ENCODE results near the gene TMEM89. TPM values are rescaled to one million over a fixed set of nuclear protein-coding genes. Genes with fewer than 3 reads are reported as not detected.
A peak's percentile ranks its signal among the peaks of the same experiment; 100 is the strongest.

TMEM89 gene
- total and polyA plus RNA-seq, 2 of the 13 experiments (the other 11 are each of a cell fraction or from before 2014, with no cell fraction given), result 0.31 to 0.59 TPM

DNA sequence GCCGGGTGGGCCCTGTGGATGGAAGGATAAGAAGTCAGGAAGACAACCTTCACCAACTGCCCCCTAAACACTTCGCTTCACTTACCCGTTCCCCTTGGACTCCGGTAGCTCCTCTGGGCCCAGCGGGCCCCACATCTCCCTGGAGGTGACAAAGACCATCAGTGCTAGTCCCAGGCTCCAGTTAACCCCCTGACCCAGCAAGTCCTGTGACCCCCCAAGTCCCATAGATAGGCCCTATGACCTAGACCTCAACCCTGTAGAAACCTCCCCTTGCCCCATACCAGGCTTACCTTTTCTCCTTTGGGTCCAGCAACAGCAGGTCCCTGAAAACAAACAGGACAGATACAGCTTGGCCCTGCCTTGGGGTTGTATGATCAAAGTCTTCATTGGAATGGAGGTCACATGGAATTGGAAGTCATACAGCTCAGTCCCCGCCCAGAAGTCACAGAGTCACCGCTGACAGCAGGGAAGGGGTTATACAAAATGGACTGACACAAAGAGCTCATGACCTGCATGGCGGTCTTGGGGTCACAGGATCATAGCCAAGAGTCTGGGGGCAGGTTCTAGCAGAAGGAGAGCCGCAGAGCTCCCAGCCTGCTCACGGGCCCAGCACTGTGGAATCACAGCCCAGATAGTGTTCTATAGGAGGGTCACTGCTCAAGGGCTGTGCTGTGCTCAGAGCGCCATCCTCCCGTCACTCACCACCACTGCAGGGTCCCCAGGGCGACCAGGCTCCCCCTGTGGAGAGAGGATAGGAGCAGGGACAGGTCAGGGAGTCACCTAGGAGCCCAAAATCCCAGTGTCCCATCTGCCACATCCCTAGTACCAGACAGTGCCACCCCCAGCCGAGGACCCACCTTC, 39.7 kb downstream of the TMEM89 start (continued):
- TF ChIP-seq DZIP1 (CRISPR knock-in tag; IDR thresholded peaks at IDR 0.05) (no peak), SAP130 (CRISPR knock-in tag; IDR thresholded peaks at IDR 0.05; ENCODE audit: low read depth) (peak; percentile 35; the same call in 1 of the 2 replicates), ZBTB4 (CRISPR knock-in tag; IDR thresholded peaks at IDR 0.05; ENCODE audit: borderline replicate concordance) (no peak), ZSCAN21 (CRISPR knock-in tag; IDR thresholded peaks at IDR 0.05; ENCODE audit: borderline replicate concordance) (no peak), E2F2 (CRISPR knock-in tag; IDR thresholded peaks at IDR 0.05; ENCODE audit: borderline replicate concordance) (no peak), NFYB (CRISPR knock-in tag; IDR thresholded peaks at IDR 0.05) (no peak), SMAD1 (CRISPR knock-in tag; IDR thresholded peaks at IDR 0.05; ENCODE audit: borderline replicate concordance, low read depth) (no peak), POLR2AphosphoS2 (IDR thresholded peaks at IDR 0.05; ENCODE audit: low read depth, low read length) (no peak), ZNF329 (CRISPR knock-in tag; IDR thresholded peaks at IDR 0.05; ENCODE audit: low read depth) (no peak), ZMAT3 (CRISPR knock-in tag; conservative IDR thresholded peaks at IDR 0.05) (no peak)
- TF ChIP-seq, protein P1, sequence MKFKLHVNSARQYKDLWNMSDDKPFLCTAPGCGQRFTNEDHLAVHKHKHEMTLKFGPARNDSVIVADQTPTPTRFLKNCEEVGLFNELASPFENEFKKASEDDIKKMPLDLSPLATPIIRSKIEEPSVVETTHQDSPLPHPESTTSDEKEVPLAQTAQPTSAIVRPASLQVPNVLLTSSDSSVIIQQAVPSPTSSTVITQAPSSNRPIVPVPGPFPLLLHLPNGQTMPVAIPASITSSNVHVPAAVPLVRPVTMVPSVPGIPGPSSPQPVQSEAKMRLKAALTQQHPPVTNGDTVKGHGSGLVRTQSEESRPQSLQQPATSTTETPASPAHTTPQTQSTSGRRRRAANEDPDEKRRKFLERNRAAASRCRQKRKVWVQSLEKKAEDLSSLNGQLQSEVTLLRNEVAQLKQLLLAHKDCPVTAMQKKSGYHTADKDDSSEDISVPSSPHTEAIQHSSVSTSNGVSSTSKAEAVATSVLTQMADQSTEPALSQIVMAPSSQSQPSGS (CRISPR knock-in tag; IDR thresholded peaks at IDR 0.05), result no peak
- TF ChIP-seq, protein P2, sequence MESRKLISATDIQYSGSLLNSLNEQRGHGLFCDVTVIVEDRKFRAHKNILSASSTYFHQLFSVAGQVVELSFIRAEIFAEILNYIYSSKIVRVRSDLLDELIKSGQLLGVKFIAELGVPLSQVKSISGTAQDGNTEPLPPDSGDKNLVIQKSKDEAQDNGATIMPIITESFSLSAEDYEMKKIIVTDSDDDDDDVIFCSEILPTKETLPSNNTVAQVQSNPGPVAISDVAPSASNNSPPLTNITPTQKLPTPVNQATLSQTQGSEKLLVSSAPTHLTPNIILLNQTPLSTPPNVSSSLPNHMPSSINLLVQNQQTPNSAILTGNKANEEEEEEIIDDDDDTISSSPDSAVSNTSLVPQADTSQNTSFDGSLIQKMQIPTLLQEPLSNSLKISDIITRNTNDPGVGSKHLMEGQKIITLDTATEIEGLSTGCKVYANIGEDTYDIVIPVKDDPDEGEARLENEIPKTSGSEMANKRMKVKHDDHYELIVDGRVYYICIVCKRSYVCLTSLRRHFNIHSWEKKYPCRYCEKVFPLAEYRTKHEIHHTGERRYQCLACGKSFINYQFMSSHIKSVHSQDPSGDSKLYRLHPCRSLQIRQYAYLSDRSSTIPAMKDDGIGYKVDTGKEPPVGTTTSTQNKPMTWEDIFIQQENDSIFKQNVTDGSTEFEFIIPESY (CRISPR knock-in tag; IDR thresholded peaks at IDR 0.05), result 0 out of 2 replicates have a peak, but pooled peaks have one; percentile 28
- TF ChIP-seq, protein P3, sequence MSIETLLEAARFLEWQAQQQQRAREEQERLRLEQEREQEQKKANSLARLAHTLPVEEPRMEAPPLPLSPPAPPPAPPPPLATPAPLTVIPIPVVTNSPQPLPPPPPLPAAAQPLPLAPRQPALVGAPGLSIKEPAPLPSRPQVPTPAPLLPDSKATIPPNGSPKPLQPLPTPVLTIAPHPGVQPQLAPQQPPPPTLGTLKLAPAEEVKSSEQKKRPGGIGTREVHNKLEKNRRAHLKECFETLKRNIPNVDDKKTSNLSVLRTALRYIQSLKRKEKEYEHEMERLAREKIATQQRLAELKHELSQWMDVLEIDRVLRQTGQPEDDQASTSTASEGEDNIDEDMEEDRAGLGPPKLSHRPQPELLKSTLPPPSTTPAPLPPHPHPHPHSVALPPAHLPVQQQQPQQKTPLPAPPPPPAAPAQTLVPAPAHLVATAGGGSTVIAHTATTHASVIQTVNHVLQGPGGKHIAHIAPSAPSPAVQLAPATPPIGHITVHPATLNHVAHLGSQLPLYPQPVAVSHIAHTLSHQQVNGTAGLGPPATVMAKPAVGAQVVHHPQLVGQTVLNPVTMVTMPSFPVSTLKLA (IDR thresholded peaks at IDR 0.05), result no peak
